HG02588 (cell line): ENCODE measurements around the gene CAGE1.

Source experiments
- ATAC-seq: cut with Tn5 transposase; IDR thresholded peaks from one replicate; pipeline ENCODE4 v1.9.1; 2021; ENCODE audit warnings: mild to moderate bottlenecking, moderate library complexity; ENCODE audit not compliant: unreplicated experiment

CAGE1 gene

DNA sequence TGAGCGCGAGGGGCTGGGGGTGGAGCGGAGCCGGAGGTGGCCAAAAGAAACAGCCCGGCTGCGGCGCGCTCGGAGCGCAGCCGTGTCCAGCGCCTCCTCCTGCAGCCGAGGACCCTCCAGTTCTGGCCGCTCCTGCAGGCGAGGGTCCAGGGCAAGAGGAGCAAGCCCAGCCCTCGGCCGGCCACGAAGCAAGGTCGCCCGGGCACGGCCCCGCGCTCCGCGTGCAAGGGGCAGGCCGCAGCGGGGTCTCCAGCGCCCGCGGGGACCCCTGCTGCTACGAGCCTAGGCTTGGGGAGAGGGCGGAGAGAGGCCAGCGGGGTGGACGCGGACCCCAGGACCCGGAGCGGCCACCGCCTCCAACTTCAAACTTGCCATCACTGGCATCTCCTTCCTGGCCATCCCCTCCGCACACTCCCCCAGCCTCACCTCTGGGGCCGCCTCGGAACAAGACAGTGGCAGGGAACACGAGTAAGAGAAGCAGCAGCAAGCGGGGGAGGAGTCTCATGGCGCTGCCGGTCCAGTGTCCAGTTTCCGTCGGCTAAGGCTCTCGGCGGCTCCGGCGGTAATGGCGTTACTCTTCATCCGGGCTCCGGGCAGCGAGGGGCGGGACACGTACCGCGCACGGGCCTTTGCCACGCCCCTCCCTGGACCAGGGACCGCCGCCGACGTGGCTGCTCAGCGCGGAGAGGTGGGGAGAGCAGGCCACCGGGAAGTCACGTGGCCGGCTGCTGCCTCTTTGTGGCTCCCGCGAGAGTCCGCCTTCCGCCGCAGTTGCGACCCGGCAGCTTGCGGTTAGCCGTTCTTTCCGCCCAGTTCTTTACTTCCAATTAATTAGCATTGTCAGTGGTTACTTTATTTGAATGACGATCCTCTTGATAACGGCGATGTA, 76.7 kb downstream of the CAGE1 start, which contains the start of gene SSR1:
Gene SSR1 (minus strand): TSS at position 584 of the 889 bp plus-strand sequence. CDS start 79 bp downstream, at position 505.
- ATAC-seq: peak; percentile 97

GRCh38 chr6:7311917-7312615, 77.5 kb downstream of the CAGE1 start:
- no peak for ATAC-seq

GRCh38 chr6:7311176-7311575, 78.4 kb downstream of the CAGE1 start:
- no peak for ATAC-seq

GRCh38 chr6:7309050-7309449, 80.5 kb downstream of the CAGE1 start:
- no peak for ATAC-seq

GRCh38 chr6:7307533-7307932, 82.0 kb downstream of the CAGE1 start:
- ATAC-seq: no peak

- no peak for ATAC-seq
Observed at GRCh38 chr6:7304821-7305220, 84.7 kb downstream of the CAGE1 start.

DNA sequence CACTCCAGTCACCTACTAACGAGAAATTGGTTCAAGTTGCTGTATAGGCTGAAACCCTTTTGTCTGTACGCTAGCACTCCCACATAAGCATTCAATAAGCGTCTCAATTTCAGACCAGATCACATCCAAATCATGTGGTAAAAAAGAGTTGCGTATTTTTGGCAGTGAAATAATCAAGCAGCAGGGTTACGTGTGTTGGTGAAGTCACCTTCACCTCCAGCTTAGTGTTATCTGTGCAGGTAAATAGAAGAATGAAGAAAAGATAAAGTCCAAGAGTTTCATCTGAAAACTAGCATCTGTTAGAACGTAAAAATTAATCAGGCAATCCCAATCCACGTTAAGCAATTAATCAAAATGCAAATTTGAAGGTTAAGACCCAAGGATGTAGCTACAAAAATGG, 87.8 kb downstream of the CAGE1 start:
- no peak for ATAC-seq

- ATAC-seq: no peak
Observed at GRCh38 chr6:7300926-7301325, 88.6 kb downstream of the CAGE1 start.

DNA sequence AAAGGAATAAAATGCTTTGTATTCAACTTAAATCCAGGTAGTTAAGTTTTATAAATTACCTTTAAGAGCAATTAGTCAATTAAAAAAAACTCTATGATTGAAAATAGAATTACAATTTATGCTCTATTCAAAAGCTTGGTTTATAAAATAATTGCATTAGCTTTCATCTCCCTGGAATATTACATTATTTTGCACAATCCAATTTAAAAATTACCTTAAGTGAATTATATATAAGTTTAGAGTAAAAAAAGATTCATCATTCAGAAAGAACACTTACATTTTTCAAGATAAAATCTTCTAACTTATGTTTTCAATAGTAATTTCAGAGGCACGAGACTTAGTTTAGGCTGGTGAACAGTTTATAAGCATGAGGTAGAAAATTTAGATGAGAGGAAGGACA, 91.4 kb downstream of the CAGE1 start:
- ATAC-seq: no peak

GRCh38 chr6:7296602-7297001, 92.9 kb downstream of the CAGE1 start:
- no peak for ATAC-seq

GRCh38 chr6:7295916-7296315, 93.6 kb downstream of the CAGE1 start:
- ATAC-seq: no peak

DNA sequence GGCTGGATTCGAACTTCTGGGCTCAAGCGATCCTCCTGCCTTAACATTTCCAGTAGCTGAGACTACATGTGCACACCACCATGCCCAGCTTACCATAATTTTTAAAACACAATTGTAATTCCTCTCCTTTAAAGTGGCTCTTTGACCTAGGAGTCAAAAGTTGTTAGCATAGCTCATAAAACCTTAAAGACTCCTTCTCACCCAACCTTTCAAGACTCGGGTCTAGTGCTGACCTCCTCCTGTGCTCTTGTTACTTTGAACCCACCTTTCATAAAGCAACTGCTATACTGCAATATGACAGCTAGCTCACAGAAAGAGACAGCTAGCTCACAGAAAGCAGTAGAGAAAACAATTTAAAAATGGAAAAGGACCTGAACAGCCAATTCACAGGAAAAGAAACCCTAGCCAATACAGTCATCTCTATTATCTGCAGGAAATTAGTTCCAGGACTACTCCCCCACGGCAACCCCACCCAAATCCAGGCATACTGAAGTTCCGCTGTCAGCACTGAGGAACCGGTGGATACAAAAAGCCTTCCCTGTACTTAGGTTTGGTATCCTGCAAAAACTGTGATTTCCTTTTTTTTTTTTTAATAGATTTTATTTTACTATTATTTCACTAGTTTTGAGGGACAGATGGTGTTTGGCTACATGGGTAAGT, 96.8 kb downstream of the CAGE1 start:
- no peak for ATAC-seq

GRCh38 chr6:7290079-7290478, 99.5 kb downstream of the CAGE1 start:
- no peak for ATAC-seq

DNA sequence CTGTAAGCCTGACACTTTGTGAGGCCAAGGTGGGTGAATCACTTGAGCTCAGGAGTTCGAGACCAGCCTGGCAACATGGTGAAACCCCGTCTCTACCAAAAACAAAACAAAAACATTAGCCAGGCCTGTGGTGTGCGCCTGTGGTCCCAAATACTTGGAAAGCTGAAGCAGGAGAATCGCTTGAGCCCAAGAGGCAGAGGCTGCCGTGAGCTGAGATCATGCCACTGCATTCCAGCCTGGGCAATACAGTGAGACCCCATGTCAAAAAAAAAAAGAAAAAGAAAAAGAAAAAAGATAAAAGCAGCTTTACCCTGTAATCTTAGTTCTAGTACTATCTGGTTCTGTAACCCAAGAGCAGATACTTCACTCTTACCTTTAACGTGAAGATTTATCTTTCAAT, 104.1 kb downstream of the CAGE1 start:
- ATAC-seq: no peak

DNA sequence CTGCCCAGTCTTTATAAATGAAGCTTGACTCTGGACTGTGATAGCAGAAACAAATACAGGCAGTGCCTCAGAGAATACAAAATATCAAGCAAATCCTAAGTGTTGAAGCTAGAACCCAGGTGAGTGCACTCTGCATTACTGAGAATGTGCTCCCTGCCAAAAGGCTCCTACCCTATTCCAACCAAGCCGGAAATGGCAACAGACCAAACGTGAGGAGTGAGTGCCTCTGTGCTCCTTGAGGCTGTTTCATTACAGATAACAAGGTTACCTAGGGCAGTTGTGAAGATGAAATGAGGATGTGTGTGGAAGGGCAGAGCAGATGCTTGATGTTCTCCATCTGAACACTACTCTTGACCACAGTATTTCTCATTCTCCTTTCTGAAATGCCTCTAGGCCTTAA, 105.9 kb downstream of the CAGE1 start:
- no peak for ATAC-seq

DNA sequence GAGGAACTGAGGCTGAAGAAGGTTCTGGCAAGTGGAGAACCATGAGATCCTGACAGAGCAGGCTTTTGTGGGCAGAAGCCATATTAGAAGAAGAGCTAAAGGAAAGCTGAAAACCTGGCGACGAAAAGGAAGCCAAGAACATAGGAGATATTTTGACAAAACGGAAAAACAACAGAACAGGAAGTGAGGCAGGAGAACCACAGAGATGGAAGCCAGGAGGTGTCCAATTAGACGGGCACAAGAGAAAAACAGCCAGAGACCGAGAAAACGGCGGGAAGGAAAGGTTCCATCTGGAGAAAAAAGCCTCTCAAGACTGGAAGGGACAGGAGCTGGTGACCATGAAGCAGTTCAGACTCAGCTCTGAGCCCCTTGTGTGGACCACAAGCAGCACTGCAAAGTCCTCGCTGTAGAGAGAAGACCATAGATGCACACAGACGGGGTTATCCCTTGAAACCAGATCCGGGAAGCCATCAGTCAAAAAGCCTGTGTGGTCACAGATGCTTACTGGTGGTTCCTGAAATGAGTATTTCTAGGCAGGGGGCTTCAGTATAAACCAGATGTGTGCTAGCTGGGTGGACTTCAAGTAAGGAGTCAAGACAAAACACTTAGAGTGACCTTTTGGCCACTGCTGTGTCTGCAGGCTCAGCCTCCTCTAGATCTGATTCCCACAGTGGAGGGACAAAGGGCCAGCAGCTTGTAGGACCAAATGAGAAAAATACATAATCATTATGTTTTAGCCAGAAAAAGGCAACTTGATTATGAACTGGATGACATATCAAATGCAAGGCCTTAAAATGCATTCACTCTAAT, 107.2 kb downstream of the CAGE1 start:
- no peak for ATAC-seq
